Left forelimb (tissue), 1 donor: Measurements from ENCODE around the gene CYSRT1.

Experiments used
- DNase-seq: peaks from one replicate; pipeline ENCODE4 v3.0.0-alpha.2; 2018; ENCODE audit warnings: low spot score

Gene CYSRT1

GRCh38 chr9:137227054-137227852, 2.3 kb downstream of the CYSRT1 start, which contains the start of gene RNF224:
TSS of gene RNF224 (plus strand) at chr9:137227502. CDS start at chr9:137228336, 834 bp downstream.
- no peak for DNase-seq

DNA sequence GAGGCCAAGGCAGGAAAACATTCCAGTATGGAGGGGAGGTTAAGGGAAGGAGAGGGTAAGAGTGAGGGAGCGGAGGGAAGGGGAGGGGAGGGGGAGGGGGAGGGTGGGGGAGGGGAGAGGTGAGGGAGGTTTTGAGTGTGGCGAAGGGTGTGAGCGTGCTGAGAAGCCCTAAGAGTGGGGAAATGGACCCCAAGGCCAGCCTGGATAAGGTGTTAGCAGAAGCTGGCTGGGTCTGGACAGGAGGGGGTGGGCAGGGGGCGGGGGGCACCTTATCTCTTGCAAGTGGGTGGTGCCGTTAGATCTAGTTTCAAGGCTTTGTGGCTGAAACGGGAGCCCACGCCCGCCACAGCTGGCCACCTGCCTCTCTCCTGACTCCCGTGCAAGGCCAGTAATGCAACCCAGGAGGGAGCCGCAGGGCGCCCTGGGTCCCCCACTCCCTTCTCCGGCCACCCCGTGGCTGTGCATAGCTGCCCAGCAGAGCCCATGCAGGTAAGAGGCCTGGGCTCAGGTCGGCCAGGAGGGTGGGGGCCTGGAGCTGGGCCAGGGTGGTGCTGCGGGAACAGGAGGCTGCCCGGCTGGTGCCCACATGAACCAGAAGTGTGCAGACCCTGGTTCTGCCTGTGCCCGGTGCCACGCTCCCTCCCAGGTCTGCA, 3.0 kb downstream of the CYSRT1 start:
- DNase-seq = no peak

GRCh38 chr9:137228506-137228967, 3.6 kb downstream of the CYSRT1 start:
- no peak for DNase-seq

- DNase-seq = no peak
Measured at GRCh38 chr9:137228968-137229896, 4.3 kb downstream of the CYSRT1 start.

- DNase-seq = no peak
Measured at GRCh38 chr9:137229903-137230704, 5.1 kb downstream of the CYSRT1 start.

DNA sequence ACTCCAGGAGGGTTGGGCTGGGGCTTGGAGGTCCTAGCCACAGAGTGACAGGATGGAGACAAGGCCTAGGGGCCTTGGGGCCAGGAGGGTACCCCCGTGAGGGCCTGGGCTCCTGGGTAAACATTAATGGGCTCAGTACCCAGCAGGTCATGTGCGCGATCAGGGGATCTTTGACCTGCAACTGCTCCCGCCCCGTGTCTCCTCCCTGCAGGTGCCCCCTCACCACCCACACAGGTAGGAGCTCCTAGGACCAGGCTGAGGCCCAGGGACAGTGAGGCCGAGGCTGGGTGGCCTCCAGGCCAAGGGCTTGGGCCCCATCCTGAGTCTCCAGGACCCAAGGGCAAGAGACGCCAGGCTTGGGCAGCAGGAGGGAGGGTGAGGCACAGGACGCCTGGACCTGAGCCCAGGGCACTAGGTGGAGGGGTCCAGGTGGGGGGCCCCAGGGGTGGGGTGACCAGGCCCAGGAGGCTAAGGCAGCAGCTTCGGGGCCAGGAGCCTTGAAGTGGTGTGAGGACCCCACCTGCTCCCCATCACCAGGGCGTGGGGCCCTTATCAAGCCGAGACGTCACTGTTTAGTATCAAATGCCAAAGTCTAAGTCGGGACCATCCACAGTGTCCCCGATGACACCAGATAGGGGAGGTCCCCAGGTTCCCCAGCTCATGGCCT, 5.9 kb downstream of the CYSRT1 start, which contains the start of gene SLC34A3:
SLC34A3 (plus strand) TSS at position 197 of the 667 bp plus-strand sequence. CDS start 802 bp downstream, outside the sequence.
- no peak for DNase-seq

- no peak for DNase-seq
Measured at GRCh38 chr9:137231372-137232039, 6.5 kb downstream of the CYSRT1 start.

DNA sequence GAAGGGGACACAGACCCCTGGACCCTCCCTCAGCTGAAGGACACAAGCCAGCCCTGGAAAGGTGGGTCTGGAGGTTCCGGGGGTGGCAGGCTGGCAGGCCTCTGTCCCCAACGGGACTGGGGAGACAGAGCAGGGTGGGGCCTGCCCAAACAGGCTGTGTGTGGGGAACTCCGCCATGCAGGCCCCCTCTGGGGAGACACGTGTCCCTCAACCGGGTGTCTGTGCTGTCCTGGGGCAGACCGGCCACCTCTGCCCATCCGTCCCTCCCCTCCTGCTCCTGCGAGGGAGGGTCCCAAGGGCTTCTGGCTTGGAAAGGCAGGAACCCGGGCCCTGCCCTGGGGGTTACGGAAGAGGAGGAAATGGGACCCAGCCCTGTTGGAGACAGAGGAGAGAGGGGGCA, 7.1 kb downstream of the CYSRT1 start:
- DNase-seq = no peak

- no peak for DNase-seq
Measured at GRCh38 chr9:137232510-137232909, 7.5 kb downstream of the CYSRT1 start.

- no peak for DNase-seq
Measured at GRCh38 chr9:137233143-137233980, 8.4 kb downstream of the CYSRT1 start.

GRCh38 chr9:137234055-137234697, 9.2 kb downstream of the CYSRT1 start:
- DNase-seq = no peak

- DNase-seq = no peak
Measured at GRCh38 chr9:137234758-137235423, 9.9 kb downstream of the CYSRT1 start.

GRCh38 chr9:137235424-137236237, 10.7 kb downstream of the CYSRT1 start:
- no peak for DNase-seq

DNA sequence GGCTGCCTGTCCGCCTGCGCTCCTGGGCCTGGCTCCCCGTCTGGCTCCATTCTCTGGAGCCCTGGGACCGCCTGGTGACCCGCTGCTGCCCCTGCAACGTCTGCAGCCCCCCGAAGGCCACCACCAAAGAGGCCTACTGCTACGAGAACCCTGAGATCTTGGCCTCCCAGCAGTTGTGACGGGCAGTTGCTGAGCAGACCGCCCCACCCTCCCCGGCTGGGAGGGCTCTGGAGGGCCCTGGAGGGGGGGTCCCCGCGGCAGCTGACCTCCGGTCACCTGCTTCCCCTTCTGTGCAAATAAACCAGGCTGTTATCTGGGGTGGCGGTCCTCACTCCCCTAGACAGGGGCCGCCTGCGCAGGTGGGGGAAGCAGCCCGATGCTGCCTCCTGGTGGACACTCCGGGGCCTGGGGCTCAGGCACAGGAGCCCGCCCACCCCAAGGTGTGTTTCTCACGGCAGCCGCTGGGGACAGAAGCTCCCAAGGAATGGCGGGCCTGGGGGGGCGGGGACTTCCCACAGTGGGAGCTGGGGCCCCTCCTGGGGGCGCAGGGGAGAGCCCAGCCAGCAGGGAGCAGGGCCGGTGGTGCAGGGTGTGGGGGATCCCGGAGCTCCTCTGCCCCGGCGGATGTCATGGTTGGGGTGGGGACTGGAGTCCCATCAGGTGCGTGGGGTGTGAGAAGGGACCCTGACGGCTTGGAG, 11.4 kb downstream of the CYSRT1 start:
- DNase-seq = peak; percentile 87

GRCh38 chr9:137236936-137237421, 12.0 kb downstream of the CYSRT1 start:
- DNase-seq = no peak
